GM21723 (cell line): ENCODE results near the gene C1QTNF2.
"Not testable (repeated sequence)": the region's sequence is repeated elsewhere in the genome, so short reads cannot be mapped to it uniquely, and the experiment has no call there.

ENCODE experiments used
- ATAC-seq: cut with Tn5 transposase; IDR thresholded peaks from one replicate; pipeline ENCODE4 v1.9.1; 2021; ENCODE audit warnings: mild to moderate bottlenecking, moderate library complexity; ENCODE audit not compliant: unreplicated experiment

Gene C1QTNF2

DNA sequence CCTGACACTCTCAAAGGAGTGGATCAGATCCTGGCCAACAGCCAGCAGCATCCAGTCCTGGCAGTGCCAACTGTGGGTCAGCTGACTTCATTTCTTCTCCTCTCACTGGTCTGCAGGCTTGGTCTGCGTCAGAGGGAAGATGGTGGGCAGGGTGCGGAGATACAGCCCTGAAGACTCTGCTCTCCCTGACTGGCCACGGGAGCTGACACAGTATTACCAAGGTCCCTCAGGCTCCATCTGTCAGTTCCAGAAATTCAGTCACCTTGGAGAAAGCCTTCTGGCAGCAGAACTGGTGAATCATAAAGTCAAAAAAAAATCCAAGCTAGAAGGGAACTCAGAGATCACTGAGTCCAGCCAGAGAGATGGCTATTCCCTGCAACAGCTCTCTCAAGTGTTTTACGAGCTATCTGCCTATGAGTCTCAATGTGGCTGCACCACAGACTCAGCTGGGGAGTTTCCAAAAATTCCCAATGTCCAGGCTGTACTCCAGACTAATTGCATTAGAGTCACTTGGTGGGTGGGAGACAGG is 27.9 kb downstream of the C1QTNF2 start:
- ATAC-seq, result no peak

DNA sequence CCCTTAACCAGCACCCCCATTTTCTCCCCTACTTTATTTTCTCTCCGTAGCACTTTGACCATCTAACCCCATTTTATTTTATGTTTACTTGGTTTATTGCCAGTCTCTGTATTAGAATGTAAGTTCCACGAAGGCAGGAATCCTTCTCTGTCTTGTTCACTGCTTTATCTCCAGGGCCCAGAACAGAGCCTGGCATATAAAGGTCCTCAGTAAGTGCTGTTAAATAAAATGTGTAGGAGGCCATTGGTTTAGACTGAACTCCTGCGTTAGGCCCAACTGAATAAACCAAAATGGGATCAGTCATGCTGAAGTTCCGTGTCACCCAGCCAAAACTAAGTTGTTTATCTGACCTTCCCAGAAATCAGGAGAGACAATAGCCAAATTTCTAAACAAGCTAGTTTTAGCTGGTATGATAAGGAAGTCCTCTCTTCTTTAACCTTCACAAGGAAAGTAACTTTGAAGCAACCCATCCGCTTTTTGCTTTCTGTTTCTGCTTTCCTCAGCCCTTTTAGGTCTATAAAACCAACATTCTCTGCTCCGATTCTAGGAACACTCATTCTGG is 29.0 kb downstream of the C1QTNF2 start:
- no peak for ATAC-seq

- not testable (repeated sequence) for ATAC-seq
These were observed 29.9 kb downstream of the C1QTNF2 start for GRCh38 chr5:160340513-160340912.

DNA sequence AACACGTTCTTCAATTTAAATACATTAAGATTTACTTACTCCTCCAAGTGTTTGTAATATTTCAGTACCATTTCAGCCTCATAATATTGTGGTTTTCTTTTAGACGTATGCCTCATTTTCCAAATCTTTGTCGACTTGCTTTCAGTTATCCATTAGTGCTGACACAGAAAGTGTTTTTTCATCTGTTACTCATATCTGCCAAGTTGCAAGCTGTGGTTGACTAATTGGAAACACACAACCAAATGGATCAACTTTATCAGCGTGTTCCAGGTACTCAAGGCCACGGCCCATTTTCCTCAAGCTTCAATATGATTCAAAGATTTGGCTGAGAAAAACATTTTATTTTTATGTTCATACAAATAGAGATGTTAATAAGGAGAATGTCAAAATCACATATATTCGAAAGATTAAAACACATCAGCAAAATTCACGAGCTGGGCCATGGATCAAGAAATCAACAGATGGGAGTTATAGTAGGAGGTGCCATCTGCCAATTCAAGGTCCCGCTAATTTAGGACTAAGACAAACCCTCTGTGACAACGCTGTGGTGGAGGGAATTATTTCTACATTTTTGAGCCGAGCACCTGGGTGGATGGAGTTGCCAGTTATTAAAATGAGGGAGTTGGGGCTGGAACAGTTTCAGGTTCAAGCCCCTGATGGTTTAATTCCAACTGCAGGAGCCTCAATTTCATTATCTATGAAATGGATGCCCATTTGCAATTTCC is 30.9 kb downstream of the C1QTNF2 start:
- ATAC-seq, result no peak

- ATAC-seq, result not testable (repeated sequence)
These were observed 35.7 kb downstream of the C1QTNF2 start for GRCh38 chr5:160334716-160335115.

DNA sequence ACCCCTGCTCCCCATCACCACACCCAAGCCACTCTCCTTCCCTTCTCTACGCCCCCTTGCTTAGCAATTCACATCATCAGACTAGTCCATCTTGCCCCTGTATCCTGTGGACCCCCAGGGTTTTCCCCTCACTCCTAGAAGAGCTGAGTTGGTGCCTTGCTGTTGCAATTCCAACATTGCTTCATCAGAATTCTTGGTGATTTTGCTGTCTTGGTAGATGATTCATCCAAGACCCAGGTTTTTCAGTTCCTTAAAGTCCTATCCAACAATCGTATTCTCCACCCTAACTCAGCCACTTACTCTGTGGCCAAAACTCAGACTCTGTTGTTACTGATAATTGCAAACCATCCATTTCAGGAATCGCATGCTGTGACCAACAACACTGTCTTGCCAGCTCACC is 36.7 kb downstream of the C1QTNF2 start:
- no peak for ATAC-seq

GRCh38 chr5:160330212-160330611 is 40.2 kb downstream of the C1QTNF2 start:
- ATAC-seq, result no peak

DNA sequence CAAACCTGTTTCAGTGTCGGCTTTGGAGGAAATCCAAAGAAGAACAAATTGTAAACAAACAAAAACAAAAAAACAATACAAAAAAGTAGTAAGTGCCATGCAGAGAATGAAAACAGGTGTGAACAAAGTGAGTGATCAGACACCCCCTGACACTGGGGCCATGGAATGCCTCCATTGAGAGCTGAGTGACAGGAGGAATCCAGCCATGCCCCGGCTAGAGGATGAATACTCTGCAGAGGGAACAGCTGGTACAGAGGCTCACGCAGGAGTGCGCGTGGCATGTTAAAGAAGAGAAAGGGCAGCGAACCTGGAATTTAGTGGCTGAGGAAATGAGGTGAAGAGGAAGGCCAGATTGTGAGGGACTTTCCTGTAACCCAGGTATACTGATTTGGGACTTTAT is 42.6 kb downstream of the C1QTNF2 start:
- no peak for ATAC-seq

- ATAC-seq, result no peak
These were observed 43.4 kb downstream of the C1QTNF2 start for GRCh38 chr5:160326981-160327380.

- ATAC-seq, result no peak
These were observed 44.7 kb downstream of the C1QTNF2 start for GRCh38 chr5:160325716-160326115.

DNA sequence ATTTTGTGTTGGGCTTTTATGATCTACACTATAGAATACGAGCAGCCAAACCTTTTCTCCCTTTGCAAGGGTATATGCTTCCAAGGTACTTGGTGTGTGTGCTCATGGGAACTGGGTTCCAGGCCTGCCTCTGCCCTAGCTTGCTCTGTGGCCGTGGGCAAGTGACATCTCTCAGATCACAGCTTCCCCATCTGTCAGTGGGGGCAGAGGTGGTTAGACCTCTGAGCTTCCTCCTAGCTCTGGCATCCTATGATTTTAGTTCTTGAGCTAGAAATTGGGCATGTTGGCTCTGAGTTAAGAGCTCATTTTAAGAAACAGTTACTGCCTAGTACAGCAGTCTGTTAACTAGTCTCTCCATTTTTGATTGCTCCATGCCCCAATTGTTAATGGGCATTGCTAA is 45.5 kb downstream of the C1QTNF2 start:
- ATAC-seq, result no peak

DNA sequence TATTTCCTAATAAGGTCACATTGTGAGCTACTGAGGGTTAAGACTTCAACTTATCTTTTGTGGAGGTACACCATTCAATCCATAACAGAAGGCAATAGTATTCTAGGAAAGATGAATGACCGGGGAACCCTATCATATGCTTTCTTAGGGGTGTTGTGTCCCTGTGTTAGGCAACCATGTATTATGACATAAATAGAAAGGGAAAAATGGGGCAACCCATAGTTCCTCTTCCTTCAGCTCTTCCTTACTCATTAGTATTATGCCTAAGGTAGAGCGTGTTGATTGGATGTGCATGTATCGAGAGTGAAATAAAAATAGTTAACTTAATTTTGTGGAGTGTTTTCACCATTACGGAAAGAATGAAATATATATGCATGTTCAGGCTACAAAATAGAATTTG is 52.0 kb downstream of the C1QTNF2 start:
- ATAC-seq, result no peak

GRCh38 chr5:160317434-160317833 is 53.0 kb downstream of the C1QTNF2 start:
- ATAC-seq, result no peak

GRCh38 chr5:160315968-160316367 is 54.5 kb downstream of the C1QTNF2 start:
- no peak for ATAC-seq

GRCh38 chr5:160312960-160313727 is 57.3 kb downstream of the C1QTNF2 start:
- ATAC-seq, result no peak

- ATAC-seq, result peak; percentile 65
These were observed 58.1 kb downstream of the C1QTNF2 start, which contains the start of gene CCNJL for GRCh38 chr5:160312134-160312959. Gene CCNJL (minus strand): TSS chr5:160312564. CDS start chr5:160311923, 641 bp downstream.

DNA sequence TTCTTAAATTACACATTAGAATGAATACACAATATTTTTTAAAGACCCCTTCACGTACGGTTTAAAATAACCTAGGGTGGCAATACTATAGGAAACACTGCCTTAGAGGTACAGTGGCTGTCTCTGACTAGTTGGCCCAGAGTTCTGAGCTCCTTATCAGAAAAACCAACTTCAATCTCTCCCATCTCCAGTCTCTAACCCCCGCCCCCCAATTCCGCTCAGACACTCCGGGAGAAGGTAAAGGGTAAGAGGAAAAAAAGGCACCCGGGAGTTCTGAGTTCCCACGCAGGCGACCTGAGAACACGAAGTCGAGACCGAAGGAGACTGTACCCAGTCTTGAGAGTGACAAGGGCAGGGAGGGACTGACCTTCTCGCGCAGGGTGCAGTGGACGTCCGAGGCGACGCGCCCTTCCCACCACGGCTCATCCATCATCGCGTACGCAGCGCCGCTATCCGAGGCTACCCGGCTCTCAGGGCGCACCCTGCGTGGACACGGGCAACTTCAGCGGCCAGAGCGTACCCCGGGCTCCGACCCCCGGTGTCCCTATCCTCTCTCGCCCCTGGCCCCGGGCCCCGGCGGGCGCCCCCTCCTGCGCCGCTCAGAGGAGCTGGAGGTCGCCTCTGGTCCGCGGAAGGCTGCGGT is 58.8 kb downstream of the C1QTNF2 start:
- peak; percentile 18 for ATAC-seq

DNA sequence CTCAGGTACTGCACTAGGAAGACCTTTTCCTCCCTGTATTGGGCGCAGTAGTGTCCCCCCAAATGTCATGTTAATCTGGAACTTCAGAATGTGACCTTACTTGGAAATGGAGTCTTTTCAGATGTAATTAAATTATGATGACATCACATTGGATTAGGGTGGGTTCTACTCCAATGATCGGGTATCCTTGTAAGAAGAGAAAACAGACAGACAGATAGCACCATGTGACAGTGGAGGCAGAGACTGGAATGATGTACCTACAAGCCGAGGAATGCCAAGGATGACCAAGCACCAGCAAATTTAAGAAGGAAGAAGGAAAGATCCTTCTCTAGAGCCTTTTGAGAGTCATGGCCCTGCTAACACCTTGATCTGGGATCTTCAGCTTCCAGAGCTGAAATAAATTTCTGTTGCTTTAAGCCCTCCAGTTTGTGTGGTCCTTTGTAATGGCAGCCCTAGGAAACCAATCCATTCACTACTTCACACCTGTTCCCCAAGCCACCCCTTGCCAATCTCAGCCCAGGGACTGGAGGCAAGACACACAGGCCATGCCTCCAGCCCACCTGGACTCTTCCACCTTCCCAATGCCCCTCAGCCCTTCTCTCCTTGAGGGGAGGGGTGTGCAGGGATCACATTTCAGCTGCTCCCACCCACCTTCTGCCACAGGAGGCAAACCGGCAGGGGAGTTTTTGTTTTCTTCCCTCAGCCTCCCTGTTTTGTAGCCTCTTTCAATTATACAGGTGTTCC is 59.7 kb downstream of the C1QTNF2 start:
- no peak for ATAC-seq

GRCh38 chr5:160310140-160310539 is 60.3 kb downstream of the C1QTNF2 start:
- ATAC-seq, result no peak

GRCh38 chr5:160306696-160307095 is 63.7 kb downstream of the C1QTNF2 start:
- ATAC-seq, result no peak
